Measurements from ENCODE around the gene SFXN3. TPM values are rescaled to one million over a fixed set of nuclear protein-coding genes. Genes with fewer than 3 reads are reported as not detected.
A peak's percentile ranks its signal among the peaks of the same experiment; 100 is the strongest.

SFXN3 gene
- total and polyA plus RNA-seq, 2 of the 13 experiments (the other 11 are each of a cell fraction or from before 2014, with no cell fraction given): 16.8 to 71.5 TPM

DNA sequence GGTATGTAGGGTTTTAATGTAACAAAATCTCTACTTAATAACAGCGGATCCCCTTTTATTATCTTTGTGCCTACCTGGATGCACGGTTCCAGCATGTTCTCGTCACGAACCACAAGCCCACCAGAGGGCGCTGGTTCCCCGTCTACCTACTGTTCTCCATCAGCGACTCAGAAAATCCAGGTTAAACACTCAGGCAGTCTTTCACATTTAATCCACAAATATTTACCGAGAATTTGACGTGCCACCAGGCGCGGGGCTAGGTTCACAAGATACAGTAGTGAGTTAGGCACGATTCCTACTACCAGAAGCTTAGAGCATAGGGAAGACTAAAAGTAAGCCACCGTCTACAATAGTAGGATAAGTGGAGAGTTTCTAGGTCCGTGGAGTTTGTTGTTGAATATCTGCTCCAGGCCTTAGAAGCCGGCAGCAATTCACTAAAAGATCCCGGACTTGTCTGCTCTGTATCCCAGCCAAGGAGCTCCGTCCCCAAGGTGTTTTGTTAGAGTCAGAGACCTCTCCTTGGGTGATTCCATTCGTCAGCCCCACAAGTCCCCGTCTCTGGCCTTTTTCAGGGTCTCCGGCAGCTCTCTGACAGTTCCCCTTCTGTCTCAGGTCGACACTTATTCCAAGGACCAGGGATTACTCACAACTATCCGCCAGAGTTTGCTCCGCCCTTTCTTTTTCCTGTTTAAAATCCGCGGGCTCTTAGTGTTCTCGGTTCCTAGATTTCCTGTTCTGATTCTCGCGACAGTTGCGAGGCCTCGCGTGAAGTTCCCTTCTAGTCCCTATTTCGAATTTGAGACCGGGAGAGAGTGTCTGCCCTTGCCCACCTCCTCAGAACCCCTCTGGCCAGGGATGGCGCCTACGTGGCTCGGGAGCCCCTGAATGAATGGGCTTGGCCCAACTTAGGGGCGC lies 29.3 kb downstream of the SFXN3 start (continued):
- TF ChIP-seq HNRNPLL (IDR thresholded peaks at IDR 0.05; ENCODE audit: low read depth, low read length, poor library complexity, severe bottlenecking) (no peak), MIXL1 (CRISPR knock-in tag; IDR thresholded peaks at IDR 0.05) (no peak), TBL1XR1 (IDR thresholded peaks at IDR 0.05; ENCODE audit: borderline replicate concordance, low read length, partially characterized antibody) (no peak), TOPORS (CRISPR knock-in tag; IDR thresholded peaks at IDR 0.05) (0 out of 2 replicates have a peak, but pooled peaks have one; percentile 16), CCAR2 (optimal IDR thresholded peaks at IDR 0.05; ENCODE audit: low read depth, low read length) (peak; percentile 44), NCOA2 (CRISPR knock-in tag; IDR thresholded peaks at IDR 0.05) (no peak), ZNF235 (CRISPR knock-in tag; IDR thresholded peaks at IDR 0.05; ENCODE audit: borderline replicate concordance) (no peak), ZBTB3 (CRISPR knock-in tag; IDR thresholded peaks at IDR 0.05; ENCODE audit: borderline replicate concordance, low read depth) (no peak), YY1 (IDR thresholded peaks at IDR 0.05; ENCODE audit: insufficient read depth, insufficient replicate concordance, low read depth, low read length) (no peak), MXI1 (IDR thresholded peaks at IDR 0.05; ENCODE audit: borderline replicate concordance, low read depth, low read length) (peak; percentile 1; the same call in 1 of the 3 replicates), ZNF841 (CRISPR knock-in tag; IDR thresholded peaks at IDR 0.05; ENCODE audit: borderline replicate concordance) (no peak), ZBTB21 (CRISPR knock-in tag; IDR thresholded peaks at IDR 0.05) (no peak), EEA1 (CRISPR knock-in tag; IDR thresholded peaks at IDR 0.05; ENCODE audit: borderline replicate concordance) (no peak), ASH2L (IDR thresholded peaks at IDR 0.05; ENCODE audit: insufficient read length, low read depth, low read length) (peak; percentile 67), BRD4 (CRISPR knock-in tag; IDR thresholded peaks at IDR 0.05) (no peak), TRIM24 (CRISPR knock-in tag; IDR thresholded peaks at IDR 0.05) (no peak), GATA4 (IDR thresholded peaks at IDR 0.05; ENCODE audit: borderline replicate concordance, low read depth) (no peak), ZIK1 (CRISPR knock-in tag; IDR thresholded peaks at IDR 0.05; ENCODE audit: borderline replicate concordance, low read depth) (no peak), ESRRA (CRISPR knock-in tag; IDR thresholded peaks at IDR 0.05; ENCODE audit: low read depth) (no peak), PRMT3 (CRISPR knock-in tag; IDR thresholded peaks at IDR 0.05; ENCODE audit: borderline replicate concordance, low read depth) (no peak), NFKBIZ (CRISPR knock-in tag; IDR thresholded peaks at IDR 0.05) (no peak), ZNF878 (CRISPR knock-in tag; IDR thresholded peaks at IDR 0.05) (0 out of 2 replicates have a peak, but pooled peaks have one; percentile 58), RFX5 (IDR thresholded peaks at IDR 0.05; ENCODE audit: low read depth, low read length) (no peak)
- TF ChIP-seq, protein P1, sequence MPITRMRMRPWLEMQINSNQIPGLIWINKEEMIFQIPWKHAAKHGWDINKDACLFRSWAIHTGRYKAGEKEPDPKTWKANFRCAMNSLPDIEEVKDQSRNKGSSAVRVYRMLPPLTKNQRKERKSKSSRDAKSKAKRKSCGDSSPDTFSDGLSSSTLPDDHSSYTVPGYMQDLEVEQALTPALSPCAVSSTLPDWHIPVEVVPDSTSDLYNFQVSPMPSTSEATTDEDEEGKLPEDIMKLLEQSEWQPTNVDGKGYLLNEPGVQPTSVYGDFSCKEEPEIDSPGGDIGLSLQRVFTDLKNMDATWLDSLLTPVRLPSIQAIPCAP (CRISPR knock-in tag; IDR thresholded peaks at IDR 0.05; ENCODE audit: low read depth): no peak
- TF ChIP-seq, protein P2, sequence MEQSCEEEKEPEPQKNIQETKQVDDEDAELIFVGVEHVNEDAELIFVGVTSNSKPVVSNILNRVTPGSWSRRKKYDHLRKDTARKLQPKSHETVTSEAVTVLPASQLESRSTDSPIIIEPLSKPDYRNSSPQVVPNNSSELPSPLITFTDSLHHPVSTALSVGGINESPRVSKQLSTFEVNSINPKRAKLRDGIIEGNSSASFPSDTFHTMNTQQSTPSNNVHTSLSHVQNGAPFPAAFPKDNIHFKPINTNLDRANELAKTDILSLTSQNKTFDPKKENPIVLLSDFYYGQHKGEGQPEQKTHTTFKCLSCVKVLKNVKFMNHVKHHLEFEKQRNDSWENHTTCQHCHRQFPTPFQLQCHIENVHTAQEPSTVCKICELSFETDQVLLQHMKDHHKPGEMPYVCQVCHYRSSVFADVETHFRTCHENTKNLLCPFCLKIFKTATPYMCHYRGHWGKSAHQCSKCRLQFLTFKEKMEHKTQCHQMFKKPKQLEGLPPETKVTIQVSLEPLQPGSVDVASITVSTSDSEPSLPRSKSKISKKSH (CRISPR knock-in tag; IDR thresholded peaks at IDR 0.05; ENCODE audit: borderline replicate concordance): no peak
